Endothelial cell of umbilical vein (primary cell): Measurements from ENCODE around the gene SYNPO2. TPM values are rescaled to one million over a fixed set of nuclear protein-coding genes. Genes with fewer than 3 reads are reported as not detected.
A peak's percentile ranks its signal among the peaks of the same experiment; 100 is the strongest.

Source experiments
- BruUV-seq: library from RNA; stranded (reverse); fragments of 400-500 nt; replicated peaks from 2 replicates; lab custom pipeline; 2021; lab: Mats Ljungman, UMichigan
- CTCF ChIA-PET: fragments of 300-600, 350-600 bp; sonication (Branson Sonifier 250); formaldehyde crosslinking; loops from one replicate; lab custom pipeline; 2021; ENCODE audit warnings: antibody characterized with exemption, inconsistent platforms; lab: Charles Lee
- POLR2A ChIA-PET: fragments of 300-600, 350-600 bp; sonication (Branson Sonifier 250); formaldehyde crosslinking; loops from one replicate; lab custom pipeline; 2021; ENCODE audit warnings: antibody characterized with exemption, inconsistent platforms; lab: Charles Lee
- DNase-seq: peaks from one replicate; pipeline ENCODE4 v3.0.0-alpha.2; 2011; ENCODE audit warnings: low read depth, low spot score
- FAIRE-seq: peaks from 2 replicates; lab custom pipeline; 2011; peaks lifted over from hg19 to GRCh38; lab: Jason Lieb, UNC
- H2AFZ ChIP-seq: 2 replicates; pipeline ENCODE4 v1.6.0; 2012; ENCODE audit warnings: low read depth, low read length, control low read depth, inconsistent platforms
- H3K27ac ChIP-seq: 2 replicates; pipeline ENCODE4 v1.5.1; 2011; ENCODE audit warnings: low read depth, mild to moderate bottlenecking, control low read depth, low read length, moderate library complexity; ENCODE audit not compliant: insufficient read depth
- H3K27me3 ChIP-seq, 2 experiments: 2 replicates each; pipeline versions ENCODE4 v1.6.0 to v1.6.1; 2011; ENCODE audit warnings: low read length in 2 of 2, mixed read lengths in 1 of 2; ENCODE audit not compliant: control insufficient read depth in 2 of 2, insufficient read depth in 2 of 2
- H3K36me3 ChIP-seq, 2 experiments: 2 replicates in 1 of 2; 3 replicates in 1 of 2; pipeline ENCODE4 v1.5.1; 2011; ENCODE audit warnings: low read length in 2 of 2, mild to moderate bottlenecking in 1 of 2, moderate library complexity in 1 of 2; ENCODE audit not compliant: control insufficient read depth in 2 of 2, insufficient read depth in 2 of 2; ENCODE audit errors: extremely low read depth in 1 of 2
- H3K4me1 ChIP-seq: 3 replicates; pipeline ENCODE4 v1.5.1; 2011; ENCODE audit warnings: mild to moderate bottlenecking, low read length; ENCODE audit not compliant: control insufficient read depth, insufficient read depth; ENCODE audit errors: extremely low read depth
- H3K4me2 ChIP-seq: 2 replicates; pipeline ENCODE4 v1.6.1; 2011; ENCODE audit warnings: low read length, control low read depth, mixed read lengths; ENCODE audit not compliant: insufficient read depth
- H3K4me3 ChIP-seq, 3 experiments: fragments of 200-600 bp in 1 of 3; sonication (generic), shearing (Covaris generic) in 1 of 3; replicated peaks in 1 of 3; 2 replicates each; pipeline ENCODE4 v1.5.1; 2011 to 2016; ENCODE audit warnings: control low read depth in 3 of 3, low read length in 3 of 3, mild to moderate bottlenecking in 2 of 3, inconsistent platforms in 1 of 3, low read depth in 1 of 3, moderate library complexity in 1 of 3; ENCODE audit not compliant: insufficient read depth in 1 of 3
- H3K79me2 ChIP-seq: 2 replicates; pipeline ENCODE4 v1.6.0; 2012; ENCODE audit warnings: low read length, inconsistent platforms; ENCODE audit not compliant: control insufficient read depth, insufficient read depth
- H3K9ac ChIP-seq: replicated peaks from 2 replicates; pipeline ENCODE3; 2011; ENCODE audit warnings: low read length, control low read depth; ENCODE audit not compliant: insufficient read depth; ENCODE audit errors: extremely low read depth
- H3K9me1 ChIP-seq: replicated peaks from 3 replicates; pipeline ENCODE4 v1.6.0; 2011; ENCODE audit warnings: mild to moderate bottlenecking, low read length; ENCODE audit not compliant: control insufficient read depth, insufficient read depth; ENCODE audit errors: extremely low read depth
- H3K9me3 ChIP-seq: replicated peaks from 2 replicates; pipeline ENCODE4 v1.5.1; 2012; ENCODE audit warnings: low read length, inconsistent platforms; ENCODE audit not compliant: control insufficient read depth, insufficient read depth
- H4K20me1 ChIP-seq: replicated peaks from 2 replicates; pipeline ENCODE3; 2011; ENCODE audit warnings: mild to moderate bottlenecking, low read length; ENCODE audit not compliant: control insufficient read depth, insufficient read depth; ENCODE audit errors: extremely low read depth
- GATA2 ChIP-seq: IDR thresholded peaks from 2 replicates; pipeline ENCODE4 v1.7.0; 2011; ENCODE audit warnings: low read depth, mild to moderate bottlenecking, moderate library complexity, mixed read lengths, low read length; ENCODE audit not compliant: insufficient read length, insufficient read depth
- MYC ChIP-seq: IDR thresholded peaks from one replicate; pipeline ENCODE4 v1.6.1; 2011; ENCODE audit warnings: mild to moderate bottlenecking, low read depth, low read length
- POLR2AphosphoS5 ChIP-seq: IDR thresholded peaks from 2 replicates; pipeline ENCODE4 v1.6.1; 2012; ENCODE audit warnings: low read depth, mild to moderate bottlenecking, control low read depth, low read length, moderate library complexity; ENCODE audit not compliant: insufficient read depth
- dilution Hi-C: fragments of 300-500 bp; cut with MboI; formaldehyde crosslinking; loops from one replicate; pipeline ENCODE4 v1.15.0; 2019; ENCODE audit warnings: low sequenced_read_pairs; ENCODE audit not compliant: extremely low pct_ligation_motif_present
- intact Hi-C: fragments of 100-400 bp; cut with micrococcal nuclease; formaldehyde crosslinking; loops from one replicate; pipeline ENCODE4 v1.10.0; 2022
- polyA plus RNA-seq, 4 experiments: library from polyadenylated mRNA; depleted of rRNA in 3 of 4; stranded (reverse) in 3 of 4; unstranded in 1 of 4; fragments of >200 nt; gene quantifications; 2 replicates each; pipeline versions ENCODE4 v1.2.1 to v1.2.3, GENCODE V29; 2011 to 2012; ENCODE audit warnings: missing spikeins in 1 of 4
- total RNA-seq: library from RNA; stranded (reverse); gene quantifications from 2 replicates; pipeline ENCODE4 v1.2.3, GENCODE V29; 2021
- TF ChIP-seq, protein P1 (sequence below), 2 donors: IDR thresholded peaks; 1 replicate in 1 of 2; 2 replicates in 1 of 2; pipeline ENCODE4 v1.5.1; 2011; ENCODE audit warnings: low read length in 2 of 2, mild to moderate bottlenecking in 2 of 2, moderate library complexity in 2 of 2, control low read depth in 1 of 2, inconsistent platforms in 1 of 2, low read depth in 1 of 2; ENCODE audit not compliant: insufficient read depth in 1 of 2; ENCODE audit errors: extremely low read depth in 1 of 2
- TF ChIP-seq, protein P2 (sequence below): IDR thresholded peaks from 2 replicates; pipeline ENCODE4 v1.6.1; 2011; ENCODE audit not compliant: insufficient read depth, insufficient read length

SYNPO2 gene
- total and polyA plus RNA-seq, 2 donors (not counting 3 experiments of a cell fraction or from before 2014, with no cell fraction given): 0.06 to 0.13 TPM

DNA sequence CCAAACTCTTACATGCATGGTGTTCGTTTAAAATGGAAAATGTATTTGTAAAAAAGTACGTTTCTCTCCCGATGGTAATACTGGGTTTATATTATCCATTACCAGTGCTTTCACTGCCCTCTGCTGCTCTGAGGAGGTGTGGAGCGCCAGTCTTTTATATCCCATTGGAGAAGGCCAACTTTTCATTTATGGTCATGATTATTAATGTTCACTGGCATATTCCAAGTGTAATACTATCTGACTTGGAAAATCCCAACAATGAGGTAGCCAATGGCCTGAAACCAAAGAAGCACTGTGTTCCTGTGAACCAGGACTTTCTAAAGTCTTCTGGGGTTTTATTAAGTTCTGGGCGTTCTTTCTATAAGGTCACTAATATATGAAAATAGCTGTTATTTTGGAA is 80.7 kb downstream of the SYNPO2 start:
- ChIA-PET CTCF (interaction anchor here (0.5 to 7.3 kb wide), 19 partner anchors 15 to 545 kb away, joined by 3 to 79 read pairs (median 4); partner anchors contain the start of genes METTL14 and SYNPO2), POLR2A (no interaction called here)
- no peak overlapping the region for H3K4me3 ChIP-seq
- no peaks in the 10 kb centered on the region for H4K20me1 ChIP-seq
- peak; percentile 72 for DNase-seq
- H2AFZ ChIP-seq: peak overlapping the region; percentile 20
- no peak overlapping the region for H3K27ac ChIP-seq
- BruUV-seq: no TSS peak
- H3K4me1 ChIP-seq: no peaks in the 10 kb centered on the region
- H3K9me3 ChIP-seq: no peaks in the 10 kb centered on the region
- no peak overlapping the region for H3K4me2 ChIP-seq
- intact Hi-C loops: loop anchor here (1.0 to 5.0 kb wide), 5 partner anchors 81 to 305 kb away; partner anchors contain the start of genes SEC24D and SYNPO2
- TF ChIP-seq MYC: no peak
- TF ChIP-seq, protein P1, sequence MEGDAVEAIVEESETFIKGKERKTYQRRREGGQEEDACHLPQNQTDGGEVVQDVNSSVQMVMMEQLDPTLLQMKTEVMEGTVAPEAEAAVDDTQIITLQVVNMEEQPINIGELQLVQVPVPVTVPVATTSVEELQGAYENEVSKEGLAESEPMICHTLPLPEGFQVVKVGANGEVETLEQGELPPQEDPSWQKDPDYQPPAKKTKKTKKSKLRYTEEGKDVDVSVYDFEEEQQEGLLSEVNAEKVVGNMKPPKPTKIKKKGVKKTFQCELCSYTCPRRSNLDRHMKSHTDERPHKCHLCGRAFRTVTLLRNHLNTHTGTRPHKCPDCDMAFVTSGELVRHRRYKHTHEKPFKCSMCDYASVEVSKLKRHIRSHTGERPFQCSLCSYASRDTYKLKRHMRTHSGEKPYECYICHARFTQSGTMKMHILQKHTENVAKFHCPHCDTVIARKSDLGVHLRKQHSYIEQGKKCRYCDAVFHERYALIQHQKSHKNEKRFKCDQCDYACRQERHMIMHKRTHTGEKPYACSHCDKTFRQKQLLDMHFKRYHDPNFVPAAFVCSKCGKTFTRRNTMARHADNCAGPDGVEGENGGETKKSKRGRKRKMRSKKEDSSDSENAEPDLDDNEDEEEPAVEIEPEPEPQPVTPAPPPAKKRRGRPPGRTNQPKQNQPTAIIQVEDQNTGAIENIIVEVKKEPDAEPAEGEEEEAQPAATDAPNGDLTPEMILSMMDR (IDR thresholded peaks at IDR 0.05; ENCODE audit: extremely low read depth in 1 of 2, insufficient read depth in 1 of 2, low read depth in 1 of 2, low read length in 2 of 2): peak; percentile 48 to 54
- no peak overlapping the region for H3K9ac ChIP-seq
- no peaks in the 10 kb centered on the region for H3K36me3 ChIP-seq
- no peaks in the 10 kb centered on the region for H3K79me2 ChIP-seq
- peak; percentile 81 for FAIRE-seq
- no peaks in the 10 kb centered on the region for H3K9me1 ChIP-seq
- dilution Hi-C loops: no loop called here
- H3K27me3 ChIP-seq: no peaks in the 10 kb centered on the region

DNA sequence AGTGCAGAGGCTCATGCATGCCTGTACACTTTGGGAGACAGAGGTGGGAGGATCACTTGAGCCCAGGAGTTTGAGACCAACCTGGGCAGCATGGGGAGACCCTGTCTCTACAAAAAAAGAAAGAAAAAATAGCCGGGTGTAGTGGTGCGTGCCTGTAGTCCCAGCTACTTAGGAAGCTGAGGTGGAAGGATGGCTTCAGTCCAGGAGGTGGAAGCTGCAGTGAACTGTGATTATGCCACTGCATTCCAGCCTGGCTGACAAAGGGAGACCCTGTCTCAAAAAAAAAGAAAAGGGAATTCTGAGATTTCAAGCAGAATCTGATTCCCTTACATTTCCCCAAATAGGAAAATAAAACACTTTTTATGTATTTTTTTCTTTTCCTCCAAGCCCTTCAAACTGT is 83.5 kb downstream of the SYNPO2 start:
- no peaks in the 10 kb centered on the region for H3K27me3 ChIP-seq
- ChIA-PET POLR2A (no interaction called here), CTCF (interaction anchor here (0.9 to 7.3 kb wide), 4 partner anchors 9 to 231 kb away, joined by 3 to 79 read pairs (median 4); no protein-coding TSS in a partner anchor)
- no peaks in the 10 kb centered on the region for H3K36me3 ChIP-seq
- peaks cover 5% of the 10 kb centered on the region for H3K4me1 ChIP-seq
- no peaks in the 10 kb centered on the region for H3K9me1 ChIP-seq
- H3K4me3 ChIP-seq: no peak overlapping the region
- H3K4me2 ChIP-seq: no peak overlapping the region
- dilution Hi-C loops (no loop called here), intact Hi-C loops (no loop called here)
- H3K27ac ChIP-seq: no peak overlapping the region
- H3K79me2 ChIP-seq: no peaks in the 10 kb centered on the region
- H2AFZ ChIP-seq: no peak overlapping the region
- no peaks in the 10 kb centered on the region for H3K9me3 ChIP-seq
- DNase-seq (no peak), FAIRE-seq (no peak)
- no peak for TF ChIP-seq MYC
- TF ChIP-seq POLR2AphosphoS5: no peak
- TF ChIP-seq, protein P2, sequence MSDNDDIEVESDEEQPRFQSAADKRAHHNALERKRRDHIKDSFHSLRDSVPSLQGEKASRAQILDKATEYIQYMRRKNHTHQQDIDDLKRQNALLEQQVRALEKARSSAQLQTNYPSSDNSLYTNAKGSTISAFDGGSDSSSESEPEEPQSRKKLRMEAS: no peak
- TF ChIP-seq GATA2: no peak
- TF ChIP-seq, protein P1 (IDR thresholded peaks at IDR 0.05; ENCODE audit: extremely low read depth in 1 of 2, insufficient read depth in 1 of 2, low read depth in 1 of 2, low read length in 2 of 2): no peak
- H4K20me1 ChIP-seq: no peaks in the 10 kb centered on the region
- BruUV-seq: no TSS peak
- H3K9ac ChIP-seq: no peak overlapping the region
